DMS153 (cell line): ENCODE results near the gene ATAD3B.
"Not testable (repeated sequence)": the region's sequence is repeated elsewhere in the genome, so short reads cannot be mapped to it uniquely, and the experiment has no call there.

Experiments used
- DNase-seq: peaks from one replicate; lab custom pipeline; 2025; lab: John Stamatoyannopoulos, UW

Gene ATAD3B

GRCh38 chr1:1533176-1533893 lies 61.8 kb downstream of the ATAD3B start:
- not testable (repeated sequence) for DNase-seq

DNA sequence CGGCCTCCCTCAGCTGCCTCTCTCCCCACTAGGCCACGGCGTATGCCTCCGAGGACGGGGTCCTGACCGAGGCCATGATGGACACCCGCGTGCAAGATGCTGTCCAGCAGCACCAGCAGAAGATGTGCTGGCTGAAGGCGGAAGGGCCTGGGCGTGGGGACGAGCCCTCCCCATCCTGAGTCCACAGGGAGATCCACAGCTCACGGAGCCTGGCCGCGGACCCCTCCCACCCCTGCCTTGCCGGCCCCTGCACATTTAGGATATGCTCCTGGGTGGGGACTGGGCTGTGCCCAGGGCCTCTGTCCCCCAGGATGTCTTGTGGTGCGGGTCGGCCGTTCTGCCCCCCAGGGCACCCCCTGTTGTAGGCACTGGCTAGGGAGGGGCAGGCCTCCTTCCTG lies 62.3 kb downstream of the ATAD3B start:
- DNase-seq = not testable (repeated sequence)

GRCh38 chr1:1534401-1535154 lies 63.0 kb downstream of the ATAD3B start:
- no peak for DNase-seq

DNA sequence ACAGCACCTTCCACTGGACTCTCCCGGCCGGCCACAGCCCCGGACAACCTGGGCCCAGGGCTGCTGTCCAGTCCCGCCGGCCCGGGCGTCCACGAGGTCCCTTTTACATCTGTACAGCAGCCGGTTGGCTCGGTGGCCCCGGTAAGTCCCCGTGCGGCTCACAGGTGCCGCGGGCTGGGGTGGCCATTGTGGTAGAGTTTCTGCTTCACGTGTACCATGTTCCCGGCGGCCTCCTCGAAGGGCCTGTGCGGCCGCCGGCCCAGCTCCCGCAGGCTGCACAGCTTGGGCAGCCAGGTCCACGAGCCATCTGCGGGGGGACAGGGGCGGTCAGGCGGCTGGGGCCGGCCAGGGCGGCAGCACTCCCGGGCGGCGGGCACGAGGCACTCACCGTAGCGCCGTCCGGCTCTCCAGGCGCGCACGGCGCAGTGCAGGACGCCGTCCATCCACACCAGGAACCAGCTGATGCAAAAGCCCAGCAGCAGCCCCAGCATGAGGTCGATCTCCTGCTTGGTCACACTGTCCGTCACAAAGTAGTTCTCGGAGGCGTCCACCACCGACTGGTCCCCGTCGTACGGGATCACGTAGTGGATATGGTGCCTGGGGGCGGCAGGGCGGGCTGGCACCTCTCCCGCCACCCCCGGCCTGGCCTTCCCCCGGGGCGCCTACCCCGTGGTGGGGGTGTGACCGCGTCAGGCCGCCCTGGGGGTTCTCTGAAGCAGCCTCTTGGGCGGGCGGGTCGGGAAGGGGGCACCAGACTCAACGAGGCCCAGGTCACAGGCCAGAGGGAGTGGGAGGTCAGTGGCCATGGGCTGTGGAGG lies 63.8 kb downstream of the ATAD3B start:
- DNase-seq = no peak

DNA sequence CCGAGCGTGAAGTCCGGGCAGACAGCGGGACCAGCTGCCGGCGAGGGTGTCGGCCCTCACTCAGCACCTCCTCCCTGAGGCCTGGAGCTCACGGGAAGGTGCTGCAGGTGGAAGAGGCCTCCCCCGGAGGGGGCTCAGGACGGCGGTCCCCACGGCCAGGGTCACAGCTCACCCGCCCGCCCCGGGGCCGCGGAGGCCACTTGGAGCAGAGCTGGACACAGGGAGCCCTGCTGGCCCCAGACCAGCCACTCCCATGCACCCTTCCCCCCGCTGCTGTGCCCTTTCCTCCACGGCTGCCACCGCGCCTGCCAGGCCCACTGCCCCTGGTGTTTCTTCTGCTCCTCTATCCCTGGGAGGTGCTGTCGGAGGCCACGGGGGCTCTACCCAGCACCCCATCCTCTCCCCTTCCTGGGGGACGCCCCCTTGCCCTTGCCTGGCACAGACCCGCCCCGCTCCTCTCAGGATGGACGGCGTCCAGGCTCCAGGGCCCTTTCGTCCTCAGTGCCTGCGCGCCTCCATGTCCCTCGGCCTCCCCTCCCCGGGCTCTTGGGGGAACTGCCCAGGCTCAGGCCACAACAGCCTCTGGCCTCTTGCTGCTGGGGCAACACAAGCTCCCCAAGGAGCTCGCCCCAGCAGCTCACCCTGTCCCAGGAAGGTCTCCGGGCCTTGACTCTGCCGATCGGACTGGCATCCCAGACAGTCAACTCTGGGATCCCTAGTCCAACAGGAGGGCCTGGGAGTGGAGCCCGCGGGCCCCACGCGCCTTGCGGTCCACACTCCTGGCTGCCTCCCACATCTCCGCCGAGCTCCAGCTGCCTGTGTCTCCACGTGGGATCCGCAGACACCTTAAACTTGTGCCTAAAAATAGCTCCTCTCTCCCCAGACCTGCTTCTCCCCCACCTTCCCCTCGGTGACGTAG lies 64.7 kb downstream of the ATAD3B start:
- no peak for DNase-seq

GRCh38 chr1:1536938-1537546 lies 65.5 kb downstream of the ATAD3B start:
- no peak for DNase-seq

- no peak for DNase-seq
Measured at GRCh38 chr1:1537626-1538250, 66.2 kb downstream of the ATAD3B start.

DNA sequence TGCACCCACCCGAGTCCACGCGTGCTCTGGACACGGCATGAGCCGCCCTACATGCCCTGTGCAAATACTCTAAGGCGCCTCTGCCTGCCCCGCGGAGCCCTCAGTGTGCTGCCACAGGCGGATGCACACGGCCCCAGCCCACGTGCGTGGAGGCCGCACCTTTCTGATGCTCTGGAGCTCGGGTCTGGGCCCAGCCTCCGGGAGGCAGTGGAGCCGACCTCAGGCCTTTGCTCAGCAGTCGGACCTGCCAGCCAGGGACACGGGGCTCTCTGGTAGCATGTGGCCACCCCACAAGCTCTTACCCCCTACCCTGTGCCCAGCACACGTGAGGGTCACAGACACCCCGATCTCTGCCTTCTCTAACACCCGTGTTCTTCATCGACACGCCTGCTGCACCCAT lies 66.8 kb downstream of the ATAD3B start:
- no peak for DNase-seq

DNA sequence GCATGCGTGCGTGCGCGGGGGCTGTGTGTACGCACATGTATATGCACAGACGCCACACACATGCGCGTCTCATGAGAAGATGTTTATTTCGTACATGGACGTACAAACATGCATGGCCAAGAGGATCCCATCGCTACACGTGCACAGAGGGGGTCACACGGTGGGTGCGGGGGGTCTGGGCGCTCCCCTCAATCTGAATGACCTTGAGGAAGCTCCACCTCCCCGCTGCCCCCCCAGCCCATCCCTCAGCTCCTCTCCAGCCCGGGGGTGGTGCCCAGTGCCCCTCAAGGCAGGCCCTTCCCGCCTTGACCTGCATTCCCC lies 67.4 kb downstream of the ATAD3B start:
- DNase-seq = no peak

- no peak for DNase-seq
Measured at GRCh38 chr1:1539310-1540089, 67.9 kb downstream of the ATAD3B start.

GRCh38 chr1:1540090-1540817 lies 68.7 kb downstream of the ATAD3B start, which contains the start of gene TMEM240:
Gene TMEM240 (minus strand): TSS chr1:1540624. CDS start chr1:1540346, 278 bp downstream.
- DNase-seq = no peak

DNA sequence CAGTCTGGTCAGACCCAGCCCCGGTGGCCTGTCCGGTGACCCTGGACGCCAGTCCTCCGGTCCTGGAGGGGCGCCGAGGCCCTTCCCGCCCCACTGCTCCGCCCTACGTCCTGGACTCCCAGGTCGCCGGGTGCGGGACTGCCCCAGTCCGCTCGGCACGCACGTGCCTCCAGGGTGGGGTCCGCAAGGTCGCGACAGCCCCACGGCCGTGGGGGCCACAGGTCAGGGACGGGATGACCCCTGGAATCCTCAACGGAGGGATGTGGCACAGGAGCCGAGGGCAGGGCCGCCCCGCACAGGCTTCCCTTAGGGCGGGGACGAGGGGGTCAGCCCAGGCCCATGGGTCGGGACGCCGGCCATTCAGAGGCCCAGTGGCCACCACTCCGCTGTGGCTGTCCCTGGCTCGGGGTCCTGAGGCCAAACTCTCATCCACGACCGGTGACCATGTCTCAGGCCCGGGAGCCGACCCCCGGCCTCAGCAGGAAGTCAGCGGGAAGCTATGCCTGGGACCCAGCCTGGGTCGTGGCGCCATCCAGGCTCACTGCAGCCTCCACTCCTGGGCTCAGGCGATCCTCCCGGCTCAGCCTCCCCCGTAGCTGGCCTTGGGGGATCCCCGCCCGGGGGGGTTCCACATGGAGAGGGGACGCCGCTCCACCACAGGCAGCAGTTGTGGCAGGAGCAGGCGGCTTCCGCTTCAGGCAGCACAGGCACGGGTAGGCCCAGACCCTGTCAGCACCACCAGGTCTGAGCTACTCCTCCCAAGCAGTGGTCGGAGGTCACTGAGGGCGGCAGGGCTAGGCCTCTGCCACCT lies 69.5 kb downstream of the ATAD3B start:
- DNase-seq = no peak

- no peak for DNase-seq
Measured at GRCh38 chr1:1541956-1542765, 70.6 kb downstream of the ATAD3B start.

DNA sequence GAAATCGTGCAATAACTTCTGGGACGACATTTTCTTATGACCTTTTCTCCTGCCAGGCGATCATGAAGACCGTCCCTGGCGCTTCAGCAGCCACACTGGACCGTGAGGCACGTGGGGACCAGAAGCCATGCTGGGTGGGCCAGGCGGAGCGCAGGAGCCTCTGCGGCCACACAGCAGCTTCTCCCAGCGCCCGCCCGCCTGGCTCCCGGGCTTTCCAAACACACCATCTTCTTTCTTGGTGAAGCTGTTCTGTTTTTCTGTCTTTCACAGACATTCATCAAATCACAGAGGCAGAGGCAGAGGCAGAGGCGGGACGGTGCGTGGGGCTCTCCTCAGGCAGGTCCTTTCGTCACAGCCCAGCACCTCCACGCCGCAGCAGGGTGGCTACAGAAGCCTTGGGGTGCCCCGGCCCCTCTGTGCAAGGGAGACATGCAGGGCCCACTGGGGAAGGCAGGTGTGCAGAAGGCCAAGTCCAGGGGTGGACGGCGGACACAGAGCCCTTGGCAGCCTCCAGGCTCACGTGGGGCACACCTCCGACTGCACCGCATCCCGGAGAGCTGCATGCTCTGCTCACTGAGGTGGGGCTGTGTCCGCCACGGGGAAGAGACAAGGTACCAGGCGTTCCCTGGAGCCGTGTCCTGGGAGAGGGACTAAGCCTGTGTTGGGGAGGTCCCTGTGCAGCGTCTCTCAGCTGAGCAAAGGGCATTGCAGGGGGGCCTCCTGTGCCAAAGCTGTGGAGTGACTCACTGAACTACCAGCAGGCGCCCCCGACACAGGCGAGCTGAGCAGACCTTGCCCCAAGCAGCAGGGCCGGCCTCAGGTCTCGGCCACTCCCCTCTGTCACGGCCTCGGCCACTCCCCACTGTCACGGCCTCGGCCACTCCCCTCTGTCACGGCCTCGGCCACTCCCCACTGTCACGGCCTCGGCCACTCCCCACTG lies 71.5 kb downstream of the ATAD3B start:
- no peak for DNase-seq

DNA sequence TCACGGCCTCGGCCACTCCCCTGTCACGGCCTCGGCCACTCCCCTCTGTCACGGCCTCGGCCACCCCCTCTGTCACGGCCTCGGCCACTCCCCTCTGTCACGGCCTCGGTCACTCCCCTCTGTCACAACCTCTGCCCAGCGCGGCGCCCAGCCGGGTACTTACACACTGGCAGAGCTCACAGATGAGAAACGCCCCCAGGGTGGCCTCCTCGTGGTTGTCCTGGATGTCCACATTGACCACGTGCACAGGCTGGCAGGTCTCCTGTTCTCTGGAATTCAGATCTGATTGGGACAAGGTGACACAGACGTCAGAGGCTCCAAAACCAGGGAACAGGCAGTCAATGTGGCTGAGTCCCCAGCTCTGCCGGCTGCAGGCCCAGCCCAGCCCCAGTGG lies 72.1 kb downstream of the ATAD3B start:
- no peak for DNase-seq

DNA sequence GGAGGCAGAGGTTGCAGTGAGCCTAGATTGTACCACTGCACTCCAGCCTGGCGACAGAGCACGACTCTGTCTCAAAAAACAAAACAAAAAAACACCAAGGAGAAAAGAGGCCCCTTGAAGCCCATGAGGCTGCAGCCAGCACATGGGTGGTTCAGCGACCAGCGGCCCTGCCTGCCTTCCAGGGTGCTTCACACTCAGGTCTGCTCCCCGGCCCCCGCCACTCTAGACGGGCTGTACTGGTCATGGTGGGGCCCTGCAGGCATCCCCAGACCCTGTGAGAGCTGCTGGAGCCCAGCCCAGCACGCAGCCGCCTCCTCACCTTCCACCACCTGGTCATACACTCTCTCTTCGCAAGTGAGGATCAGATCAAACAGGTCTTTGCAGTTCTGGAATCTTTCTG lies 73.0 kb downstream of the ATAD3B start:
- DNase-seq = no peak
